ENCODE results near the gene MYF5.

Gene MYF5

GRCh38 chr12:80701388-80701787 is 15.3 kb upstream of the MYF5 start:
- ATAC-seq, result no peak
- no peak for TF ChIP-seq ARNTL (CRISPR knock-in tag; IDR thresholded peaks at IDR 0.05; ENCODE audit: borderline replicate concordance, low read depth)
- TF ChIP-seq ZNF565 (CRISPR knock-in tag; conservative IDR thresholded peaks at IDR 0.05; ENCODE audit: low read depth), result no peak
- no peak for TF ChIP-seq BACH2 (CRISPR knock-in tag; IDR thresholded peaks at IDR 0.05; ENCODE audit: borderline replicate concordance)
- no peak for TF ChIP-seq ISL1 (CRISPR knock-in tag; IDR thresholded peaks at IDR 0.05)
- TF ChIP-seq RARB (CRISPR knock-in tag; IDR thresholded peaks at IDR 0.05), result no peak
- no peak for TF ChIP-seq TCF4 (CRISPR knock-in tag; IDR thresholded peaks at IDR 0.05; ENCODE audit: borderline replicate concordance)
- no peak for TF ChIP-seq CSRNP3 (CRISPR knock-in tag; IDR thresholded peaks at IDR 0.05)
- TF ChIP-seq GLIS3 (CRISPR knock-in tag; IDR thresholded peaks at IDR 0.05), result no peak
- TF ChIP-seq OSR1 (CRISPR knock-in tag; IDR thresholded peaks at IDR 0.05), result no peak
- no peak for TF ChIP-seq ESRRG (CRISPR knock-in tag; IDR thresholded peaks at IDR 0.05)
- TF ChIP-seq TOX (CRISPR knock-in tag; IDR thresholded peaks at IDR 0.05; ENCODE audit: borderline replicate concordance), result no peak
- TF ChIP-seq SNAI2 (CRISPR knock-in tag; IDR thresholded peaks at IDR 0.05), result no peak
- TF ChIP-seq ZFP3 (CRISPR knock-in tag; IDR thresholded peaks at IDR 0.05), result no peak
- TF ChIP-seq POU6F1 (CRISPR knock-in tag; IDR thresholded peaks at IDR 0.05; ENCODE audit: borderline replicate concordance, low read depth), result no peak
- no peak for TF ChIP-seq TSHZ2 (CRISPR knock-in tag; IDR thresholded peaks at IDR 0.05)
- TF ChIP-seq ZNF70 (CRISPR knock-in tag; IDR thresholded peaks at IDR 0.05), result no peak
- TF ChIP-seq ZNF8 (CRISPR knock-in tag; IDR thresholded peaks at IDR 0.05), result no peak

- ATAC-seq, result no peak; the same call in 2 of the 3 replicates
- TF ChIP-seq ZNF565 (CRISPR knock-in tag; conservative IDR thresholded peaks at IDR 0.05; ENCODE audit: low read depth) (no peak), ZNF70 (CRISPR knock-in tag; IDR thresholded peaks at IDR 0.05) (no peak), TOX (CRISPR knock-in tag; IDR thresholded peaks at IDR 0.05; ENCODE audit: borderline replicate concordance) (no peak), ESRRG (CRISPR knock-in tag; IDR thresholded peaks at IDR 0.05) (no peak), TSHZ2 (CRISPR knock-in tag; IDR thresholded peaks at IDR 0.05) (no peak), GLIS3 (CRISPR knock-in tag; IDR thresholded peaks at IDR 0.05) (no peak), ARNTL (CRISPR knock-in tag; IDR thresholded peaks at IDR 0.05; ENCODE audit: borderline replicate concordance, low read depth) (no peak), POU6F1 (CRISPR knock-in tag; IDR thresholded peaks at IDR 0.05; ENCODE audit: borderline replicate concordance, low read depth) (no peak), ZC3H10 (CRISPR knock-in tag; IDR thresholded peaks at IDR 0.05) (no peak), CSDC2 (CRISPR knock-in tag; IDR thresholded peaks at IDR 0.05) (no peak), BACH2 (CRISPR knock-in tag; IDR thresholded peaks at IDR 0.05; ENCODE audit: borderline replicate concordance) (no peak), CREB5 (CRISPR knock-in tag; IDR thresholded peaks at IDR 0.05; ENCODE audit: low read depth) (no peak), TCF4 (CRISPR knock-in tag; IDR thresholded peaks at IDR 0.05; ENCODE audit: borderline replicate concordance) (no peak)
Observed at GRCh38 chr12:80702889-80703805, 13.6 kb upstream of the MYF5 start.
